ENCODE data around the gene TEX264. TPM values are rescaled to one million over a fixed set of nuclear protein-coding genes. Genes with fewer than 3 reads are reported as not detected.

Gene TEX264
- total RNA-seq, 1 experiment from 2014 or later, result 11.8 TPM

DNA sequence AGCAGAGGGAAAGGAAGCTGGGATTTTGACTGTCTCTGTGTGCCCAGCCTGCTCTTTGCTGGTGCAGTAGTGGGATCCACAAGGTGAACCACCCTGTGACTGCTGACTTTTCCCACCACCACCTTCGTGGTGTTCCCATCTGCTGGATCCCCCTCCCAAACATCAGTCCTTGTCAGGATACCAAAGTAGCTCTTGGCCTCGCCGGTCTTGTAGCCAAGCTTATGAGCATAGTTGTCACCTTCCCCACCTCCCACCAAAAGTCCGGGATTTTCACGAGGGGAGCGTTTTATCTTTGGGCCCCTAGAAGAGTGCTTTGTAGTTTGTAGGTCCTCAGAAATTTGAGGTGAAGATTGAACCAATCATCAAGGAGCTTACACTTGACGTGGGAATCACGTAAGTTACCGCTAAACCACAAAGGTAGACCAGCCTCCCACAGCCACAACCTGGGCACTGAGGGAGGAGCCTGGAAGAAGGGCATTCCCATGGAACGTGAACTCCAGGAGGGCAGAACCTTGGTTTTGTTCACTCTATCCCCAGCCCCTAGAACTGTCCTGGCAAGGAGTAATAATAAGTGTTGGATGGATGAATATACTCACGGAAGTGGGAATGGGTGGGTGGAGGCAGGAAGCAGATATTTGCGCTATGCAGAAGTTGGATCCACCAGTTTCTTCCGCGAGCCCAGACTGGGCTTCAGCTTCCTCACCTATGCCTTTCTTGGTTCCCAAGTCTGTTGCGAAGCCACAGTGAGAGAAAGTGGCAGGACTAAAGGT, 814 bp upstream of the TEX264 start:
- no peak for ATAC-seq
- POLR2A ChIA-PET, result interaction anchor here (1.3 to 2.1 kb wide), 2 partner anchors 11 to 171 kb away, joined by 4 to 10 read pairs; partner anchors contain the start of gene DCAF1
- H3K27ac Mint-ChIP-seq, result no peak overlapping the region
- no peaks in the 10 kb centered on the region for H3K9me3 Mint-ChIP-seq
- TF ChIP-seq PRRX2 (CRISPR knock-in tag; IDR thresholded peaks at IDR 0.05) (no peak), ZNF263 (CRISPR knock-in tag; IDR thresholded peaks at IDR 0.05; ENCODE audit: low read depth) (no peak), SMAD4 (CRISPR knock-in tag; IDR thresholded peaks at IDR 0.05) (no peak), JUN (CRISPR knock-in tag; IDR thresholded peaks at IDR 0.05) (no peak), FOXK1 (CRISPR knock-in tag; IDR thresholded peaks at IDR 0.05) (no peak), OVOL2 (CRISPR knock-in tag; IDR thresholded peaks at IDR 0.05; ENCODE audit: borderline replicate concordance) (no peak), ZNF396 (CRISPR knock-in tag; IDR thresholded peaks at IDR 0.05; ENCODE audit: borderline replicate concordance) (no peak), GTF2I (CRISPR knock-in tag; conservative IDR thresholded peaks at IDR 0.05) (no peak), ZNF416 (CRISPR knock-in tag; IDR thresholded peaks at IDR 0.05) (no peak), HMGA2 (CRISPR knock-in tag; IDR thresholded peaks at IDR 0.05) (no peak), CREM (CRISPR knock-in tag; IDR thresholded peaks at IDR 0.05) (no peak), SOX15 (CRISPR knock-in tag; IDR thresholded peaks at IDR 0.05) (no peak), ELF4 (CRISPR knock-in tag; IDR thresholded peaks at IDR 0.05; ENCODE audit: low read depth) (no peak), EMX1 (CRISPR knock-in tag; IDR thresholded peaks at IDR 0.05) (no peak), IRF2 (CRISPR knock-in tag; IDR thresholded peaks at IDR 0.05; ENCODE audit: borderline replicate concordance, low read depth) (no peak)
- TF ChIP-seq, protein P1, sequence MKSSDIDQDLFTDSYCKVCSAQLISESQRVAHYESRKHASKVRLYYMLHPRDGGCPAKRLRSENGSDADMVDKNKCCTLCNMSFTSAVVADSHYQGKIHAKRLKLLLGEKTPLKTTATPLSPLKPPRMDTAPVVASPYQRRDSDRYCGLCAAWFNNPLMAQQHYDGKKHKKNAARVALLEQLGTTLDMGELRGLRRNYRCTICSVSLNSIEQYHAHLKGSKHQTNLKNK (CRISPR knock-in tag; IDR thresholded peaks at IDR 0.05), result no peak
- TF ChIP-seq, protein P2, sequence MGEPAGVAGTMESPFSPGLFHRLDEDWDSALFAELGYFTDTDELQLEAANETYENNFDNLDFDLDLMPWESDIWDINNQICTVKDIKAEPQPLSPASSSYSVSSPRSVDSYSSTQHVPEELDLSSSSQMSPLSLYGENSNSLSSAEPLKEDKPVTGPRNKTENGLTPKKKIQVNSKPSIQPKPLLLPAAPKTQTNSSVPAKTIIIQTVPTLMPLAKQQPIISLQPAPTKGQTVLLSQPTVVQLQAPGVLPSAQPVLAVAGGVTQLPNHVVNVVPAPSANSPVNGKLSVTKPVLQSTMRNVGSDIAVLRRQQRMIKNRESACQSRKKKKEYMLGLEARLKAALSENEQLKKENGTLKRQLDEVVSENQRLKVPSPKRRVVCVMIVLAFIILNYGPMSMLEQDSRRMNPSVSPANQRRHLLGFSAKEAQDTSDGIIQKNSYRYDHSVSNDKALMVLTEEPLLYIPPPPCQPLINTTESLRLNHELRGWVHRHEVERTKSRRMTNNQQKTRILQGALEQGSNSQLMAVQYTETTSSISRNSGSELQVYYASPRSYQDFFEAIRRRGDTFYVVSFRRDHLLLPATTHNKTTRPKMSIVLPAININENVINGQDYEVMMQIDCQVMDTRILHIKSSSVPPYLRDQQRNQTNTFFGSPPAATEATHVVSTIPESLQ (CRISPR knock-in tag; IDR thresholded peaks at IDR 0.05), result no peak
- TF ChIP-seq, protein P3, sequence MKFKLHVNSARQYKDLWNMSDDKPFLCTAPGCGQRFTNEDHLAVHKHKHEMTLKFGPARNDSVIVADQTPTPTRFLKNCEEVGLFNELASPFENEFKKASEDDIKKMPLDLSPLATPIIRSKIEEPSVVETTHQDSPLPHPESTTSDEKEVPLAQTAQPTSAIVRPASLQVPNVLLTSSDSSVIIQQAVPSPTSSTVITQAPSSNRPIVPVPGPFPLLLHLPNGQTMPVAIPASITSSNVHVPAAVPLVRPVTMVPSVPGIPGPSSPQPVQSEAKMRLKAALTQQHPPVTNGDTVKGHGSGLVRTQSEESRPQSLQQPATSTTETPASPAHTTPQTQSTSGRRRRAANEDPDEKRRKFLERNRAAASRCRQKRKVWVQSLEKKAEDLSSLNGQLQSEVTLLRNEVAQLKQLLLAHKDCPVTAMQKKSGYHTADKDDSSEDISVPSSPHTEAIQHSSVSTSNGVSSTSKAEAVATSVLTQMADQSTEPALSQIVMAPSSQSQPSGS (CRISPR knock-in tag; IDR thresholded peaks at IDR 0.05; ENCODE audit: borderline replicate concordance, low read depth), result no peak
- TF ChIP-seq, protein P4, sequence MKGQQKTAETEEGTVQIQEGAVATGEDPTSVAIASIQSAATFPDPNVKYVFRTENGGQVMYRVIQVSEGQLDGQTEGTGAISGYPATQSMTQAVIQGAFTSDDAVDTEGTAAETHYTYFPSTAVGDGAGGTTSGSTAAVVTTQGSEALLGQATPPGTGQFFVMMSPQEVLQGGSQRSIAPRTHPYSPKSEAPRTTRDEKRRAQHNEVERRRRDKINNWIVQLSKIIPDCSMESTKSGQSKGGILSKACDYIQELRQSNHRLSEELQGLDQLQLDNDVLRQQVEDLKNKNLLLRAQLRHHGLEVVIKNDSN (CRISPR knock-in tag; IDR thresholded peaks at IDR 0.05), result no peak
- TF ChIP-seq, protein P5, sequence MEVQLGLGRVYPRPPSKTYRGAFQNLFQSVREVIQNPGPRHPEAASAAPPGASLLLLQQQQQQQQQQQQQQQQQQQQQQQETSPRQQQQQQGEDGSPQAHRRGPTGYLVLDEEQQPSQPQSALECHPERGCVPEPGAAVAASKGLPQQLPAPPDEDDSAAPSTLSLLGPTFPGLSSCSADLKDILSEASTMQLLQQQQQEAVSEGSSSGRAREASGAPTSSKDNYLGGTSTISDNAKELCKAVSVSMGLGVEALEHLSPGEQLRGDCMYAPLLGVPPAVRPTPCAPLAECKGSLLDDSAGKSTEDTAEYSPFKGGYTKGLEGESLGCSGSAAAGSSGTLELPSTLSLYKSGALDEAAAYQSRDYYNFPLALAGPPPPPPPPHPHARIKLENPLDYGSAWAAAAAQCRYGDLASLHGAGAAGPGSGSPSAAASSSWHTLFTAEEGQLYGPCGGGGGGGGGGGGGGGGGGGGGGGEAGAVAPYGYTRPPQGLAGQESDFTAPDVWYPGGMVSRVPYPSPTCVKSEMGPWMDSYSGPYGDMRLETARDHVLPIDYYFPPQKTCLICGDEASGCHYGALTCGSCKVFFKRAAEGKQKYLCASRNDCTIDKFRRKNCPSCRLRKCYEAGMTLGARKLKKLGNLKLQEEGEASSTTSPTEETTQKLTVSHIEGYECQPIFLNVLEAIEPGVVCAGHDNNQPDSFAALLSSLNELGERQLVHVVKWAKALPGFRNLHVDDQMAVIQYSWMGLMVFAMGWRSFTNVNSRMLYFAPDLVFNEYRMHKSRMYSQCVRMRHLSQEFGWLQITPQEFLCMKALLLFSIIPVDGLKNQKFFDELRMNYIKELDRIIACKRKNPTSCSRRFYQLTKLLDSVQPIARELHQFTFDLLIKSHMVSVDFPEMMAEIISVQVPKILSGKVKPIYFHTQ (CRISPR knock-in tag; IDR thresholded peaks at IDR 0.05), result no peak
- H3K36me3 Mint-ChIP-seq, result no peaks in the 10 kb centered on the region
- H3K4me1 Mint-ChIP-seq, result peaks cover 35% of the 10 kb centered on the region
- H3K4me3 Mint-ChIP-seq, result peak overlapping the region; percentile 60
- CTCF ChIA-PET, result interaction anchor here (0.6 to 5.7 kb wide), 27 partner anchors 9 to 1183 kb away, joined by 3 to 198 read pairs (median 6); partner anchors contain the start of genes DCAF1, GRM2, RBM15B and RRP9
- H3K27me3 Mint-ChIP-seq (ENCODE audit: low read depth), result no peaks in the 10 kb centered on the region; the same call in 1 of the 2 replicates
- DNase-seq (ENCODE audit: low spot score), result no peak

All from WTC11 (cell line).